ENCODE measurements around the gene HSPA12B.

The HSPA12B gene

GRCh38 chr20:3730803-3731672 lies 1.4 kb upstream of the HSPA12B start:
- DNase-seq = no peak

- DNase-seq = no peak
Measured at GRCh38 chr20:3731944-3732326, 550 bp upstream of the HSPA12B start.

GRCh38 chr20:3733119-3733995 lies 872 bp downstream of the HSPA12B start:
- DNase-seq = no peak

- DNase-seq = no peak
Measured at GRCh38 chr20:3734111-3734843, 1.8 kb downstream of the HSPA12B start.

GRCh38 chr20:3735768-3736167 lies 3.3 kb downstream of the HSPA12B start:
- no peak for DNase-seq

GRCh38 chr20:3738111-3739053 lies 5.9 kb downstream of the HSPA12B start:
- DNase-seq = no peak

- DNase-seq = peak; percentile 15
Measured at GRCh38 chr20:3739054-3739925, 6.8 kb downstream of the HSPA12B start.

- DNase-seq = no peak
Measured at GRCh38 chr20:3739926-3740451, 7.5 kb downstream of the HSPA12B start.

- no peak for DNase-seq
Measured at GRCh38 chr20:3740615-3741301, 8.3 kb downstream of the HSPA12B start.

- no peak for DNase-seq
Measured at GRCh38 chr20:3741836-3742458, 9.5 kb downstream of the HSPA12B start.

GRCh38 chr20:3743251-3743650 lies 10.8 kb downstream of the HSPA12B start:
- DNase-seq = no peak

GRCh38 chr20:3744037-3744436 lies 11.6 kb downstream of the HSPA12B start:
- no peak for DNase-seq

- DNase-seq = peak; percentile 93
Measured at GRCh38 chr20:3744806-3745685, 12.6 kb downstream of the HSPA12B start.

GRCh38 chr20:3745686-3746173 lies 13.2 kb downstream of the HSPA12B start:
- DNase-seq = peak; percentile 19

GRCh38 chr20:3747471-3747870 lies 15.0 kb downstream of the HSPA12B start:
- DNase-seq = no peak

- no peak for DNase-seq
Measured at GRCh38 chr20:3748073-3748472, 15.6 kb downstream of the HSPA12B start.

GRCh38 chr20:3749087-3749688 lies 16.7 kb downstream of the HSPA12B start:
- no peak for DNase-seq

Measured in NCI-H146 (cell line).